ENCODE data around the gene RSPH3.
"Not testable (repeated sequence)": the region's sequence is repeated elsewhere in the genome, so short reads cannot be mapped to it uniquely, and the experiment has no call there.

Gene RSPH3

GRCh38 chr6:159031846-159032245 lies 31.8 kb upstream of the RSPH3 start:
- Histone ChIP-seq H3K4me3 (IDR thresholded peaks at IDR 0.05; ENCODE audit: insufficient read depth, low read depth, low read length) (no peak overlapping the region), H3K79me2 (ENCODE audit: insufficient read depth, low read depth) (no peaks in the 10 kb centered on the region), H4K20me1 (ENCODE audit: insufficient read depth) (no peaks in the 10 kb centered on the region), H3K27me3 (ENCODE audit: insufficient read depth, low read depth) (no peaks in the 10 kb centered on the region), H3K4me1 (ENCODE audit: low read depth, poor library complexity, severe bottlenecking) (peaks cover 28% of the 10 kb centered on the region), H3K27ac (no peak overlapping the region), H3K4me2 (no peak overlapping the region), H3K36me3 (ENCODE audit: insufficient read depth) (no peaks in the 10 kb centered on the region), H3K9ac (no peak overlapping the region), H2AFZ (ENCODE audit: low read depth) (no peak overlapping the region)
- no peak for TF ChIP-seq CTCF (conservative IDR thresholded peaks at IDR 0.05; ENCODE audit: low read depth, low read length)

GRCh38 chr6:159030168-159030567 lies 30.2 kb upstream of the RSPH3 start:
- Histone ChIP-seq H3K4me2 (no peak overlapping the region), H3K79me2 (ENCODE audit: insufficient read depth, low read depth) (no peaks in the 10 kb centered on the region), H3K4me1 (ENCODE audit: low read depth, poor library complexity, severe bottlenecking) (peaks cover 22% of the 10 kb centered on the region), H3K27ac (no peak overlapping the region), H3K4me3 (IDR thresholded peaks at IDR 0.05; ENCODE audit: insufficient read depth, low read depth, low read length) (no peak overlapping the region), H3K36me3 (ENCODE audit: insufficient read depth) (no peaks in the 10 kb centered on the region), H2AFZ (ENCODE audit: low read depth) (no peak overlapping the region), H4K20me1 (ENCODE audit: insufficient read depth) (no peaks in the 10 kb centered on the region), H3K27me3 (ENCODE audit: insufficient read depth, low read depth) (no peaks in the 10 kb centered on the region), H3K9ac (no peak overlapping the region)
- TF ChIP-seq CTCF (conservative IDR thresholded peaks at IDR 0.05; ENCODE audit: low read depth, low read length), result no peak

GRCh38 chr6:159025224-159025623 lies 25.2 kb upstream of the RSPH3 start:
- not testable (repeated sequence) for H3K4me1 ChIP-seq (ENCODE audit: low read depth, poor library complexity, severe bottlenecking); H3K36me3 ChIP-seq (ENCODE audit: insufficient read depth); H3K4me2 ChIP-seq; H3K9ac ChIP-seq; H2AFZ ChIP-seq (ENCODE audit: low read depth); H3K27me3 ChIP-seq (ENCODE audit: insufficient read depth, low read depth); H3K79me2 ChIP-seq (ENCODE audit: insufficient read depth, low read depth); H3K4me3 ChIP-seq (IDR thresholded peaks at IDR 0.05; ENCODE audit: insufficient read depth, low read depth, low read length); H4K20me1 ChIP-seq (ENCODE audit: insufficient read depth); H3K27ac ChIP-seq

GRCh38 chr6:159023893-159024292 lies 23.9 kb upstream of the RSPH3 start:
- Histone ChIP-seq H3K4me1 (ENCODE audit: low read depth, poor library complexity, severe bottlenecking) (no peaks in the 10 kb centered on the region), H3K27ac (no peak overlapping the region), H3K4me3 (IDR thresholded peaks at IDR 0.05; ENCODE audit: insufficient read depth, low read depth, low read length) (no peak overlapping the region), H3K36me3 (ENCODE audit: insufficient read depth) (no peaks in the 10 kb centered on the region), H3K4me2 (no peak overlapping the region), H3K27me3 (ENCODE audit: insufficient read depth, low read depth) (no peaks in the 10 kb centered on the region), H3K9ac (no peak overlapping the region), H4K20me1 (ENCODE audit: insufficient read depth) (no peaks in the 10 kb centered on the region), H2AFZ (ENCODE audit: low read depth) (no peak overlapping the region), H3K79me2 (ENCODE audit: insufficient read depth, low read depth) (no peaks in the 10 kb centered on the region)
- no peak for TF ChIP-seq CTCF (conservative IDR thresholded peaks at IDR 0.05; ENCODE audit: low read depth, low read length)

GRCh38 chr6:159020011-159020410 lies 20.0 kb upstream of the RSPH3 start:
- Histone ChIP-seq H4K20me1 (ENCODE audit: insufficient read depth) (no peaks in the 10 kb centered on the region), H3K27ac (no peak overlapping the region), H3K36me3 (ENCODE audit: insufficient read depth) (no peaks in the 10 kb centered on the region), H3K27me3 (ENCODE audit: insufficient read depth, low read depth) (no peaks in the 10 kb centered on the region), H3K4me1 (ENCODE audit: low read depth, poor library complexity, severe bottlenecking) (no peaks in the 10 kb centered on the region), H3K4me2 (no peak overlapping the region), H2AFZ (ENCODE audit: low read depth) (no peak overlapping the region), H3K79me2 (ENCODE audit: insufficient read depth, low read depth) (no peaks in the 10 kb centered on the region), H3K4me3 (IDR thresholded peaks at IDR 0.05; ENCODE audit: insufficient read depth, low read depth, low read length) (no peak overlapping the region), H3K9ac (no peak overlapping the region)
- TF ChIP-seq CTCF (conservative IDR thresholded peaks at IDR 0.05; ENCODE audit: low read depth, low read length), result no peak

All from KMS-11 (cell line).